AG04450 (cell line): ENCODE results near the gene GFAP. TPM values are rescaled to one million over a fixed set of nuclear protein-coding genes. Genes with fewer than 3 reads are reported as not detected.

Experiments
- CTCF ChIA-PET: fragments of 300-600, 350-600 bp; formaldehyde crosslinking; extraction: SDS; loops from one replicate; lab custom pipeline; 2022; ENCODE audit warnings: antibody characterized with exemption, inconsistent platforms; lab: Charles Lee
- POLR2A ChIA-PET: fragments of 350-600 bp; formaldehyde crosslinking; extraction: SDS; loops from one replicate; lab custom pipeline; 2021; ENCODE audit warnings: antibody characterized with exemption, inconsistent platforms; lab: Yijun Ruan, JAX
- DNase-seq: peaks from one replicate; pipeline ENCODE4 v3.0.0-alpha.2; 2011; ENCODE audit warnings: low read depth, low spot score
- H3K27ac ChIP-seq: one replicate; pipeline ENCODE4 v1.5.1; 2012; ENCODE audit warnings: low read depth, low read length, control low read depth
- H3K27me3 ChIP-seq: one replicate; pipeline ENCODE4 v1.6.0; 2012; ENCODE audit warnings: low read length; ENCODE audit not compliant: control insufficient read depth, insufficient read depth
- H3K4me3 ChIP-seq: 2 replicates; pipeline ENCODE4 v1.5.1; 2011; ENCODE audit warnings: mild to moderate bottlenecking, low read depth, low read length, control low read depth
- H3K9me3 ChIP-seq: 2 replicates; pipeline ENCODE4 v1.5.1; 2012; ENCODE audit warnings: low read length; ENCODE audit not compliant: control insufficient read depth, insufficient read depth
- polyA plus RNA-seq: library from polyadenylated mRNA; depleted of rRNA; stranded (reverse); fragments of >200 nt; gene quantifications from 2 replicates; pipeline ENCODE4 v1.2.3, GENCODE V29; 2011
- TF ChIP-seq, protein P1 (sequence below): IDR thresholded peaks from 2 replicates; pipeline ENCODE4 v1.5.1; 2011; ENCODE audit warnings: low read depth, low read length, control low read depth, inconsistent platforms

The GFAP gene
- polyA plus RNA-seq, 1 experiment: 0.40 TPM

GRCh38 chr17:44956998-44957981, 42.0 kb upstream of the GFAP start:
- TF ChIP-seq, protein P1, sequence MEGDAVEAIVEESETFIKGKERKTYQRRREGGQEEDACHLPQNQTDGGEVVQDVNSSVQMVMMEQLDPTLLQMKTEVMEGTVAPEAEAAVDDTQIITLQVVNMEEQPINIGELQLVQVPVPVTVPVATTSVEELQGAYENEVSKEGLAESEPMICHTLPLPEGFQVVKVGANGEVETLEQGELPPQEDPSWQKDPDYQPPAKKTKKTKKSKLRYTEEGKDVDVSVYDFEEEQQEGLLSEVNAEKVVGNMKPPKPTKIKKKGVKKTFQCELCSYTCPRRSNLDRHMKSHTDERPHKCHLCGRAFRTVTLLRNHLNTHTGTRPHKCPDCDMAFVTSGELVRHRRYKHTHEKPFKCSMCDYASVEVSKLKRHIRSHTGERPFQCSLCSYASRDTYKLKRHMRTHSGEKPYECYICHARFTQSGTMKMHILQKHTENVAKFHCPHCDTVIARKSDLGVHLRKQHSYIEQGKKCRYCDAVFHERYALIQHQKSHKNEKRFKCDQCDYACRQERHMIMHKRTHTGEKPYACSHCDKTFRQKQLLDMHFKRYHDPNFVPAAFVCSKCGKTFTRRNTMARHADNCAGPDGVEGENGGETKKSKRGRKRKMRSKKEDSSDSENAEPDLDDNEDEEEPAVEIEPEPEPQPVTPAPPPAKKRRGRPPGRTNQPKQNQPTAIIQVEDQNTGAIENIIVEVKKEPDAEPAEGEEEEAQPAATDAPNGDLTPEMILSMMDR: no peak
- H3K4me3 ChIP-seq: no peak overlapping the region
- DNase-seq: no peak
- H3K27ac ChIP-seq: no peak overlapping the region
- ChIA-PET CTCF (interaction anchor here (1.5 kb wide), 1 partner anchor 178 kb away, joined by 5 read pairs; the partner anchor contains the start of gene ACBD4), POLR2A (no interaction called here)
- no peaks in the 10 kb centered on the region for H3K9me3 ChIP-seq
- H3K27me3 ChIP-seq: peaks cover 10% of the 10 kb centered on the region

GRCh38 chr17:44955674-44956425, 40.5 kb upstream of the GFAP start:
- POLR2A ChIA-PET: no interaction called here
- Histone ChIP-seq H3K4me3 (no peak overlapping the region), H3K27ac (no peak overlapping the region), H3K9me3 (no peaks in the 10 kb centered on the region), H3K27me3 (peaks cover 9% of the 10 kb centered on the region)
- TF ChIP-seq, protein P1: no peak
- CTCF ChIA-PET: interaction anchor here (1.5 kb wide), 1 partner anchor 180 kb away, joined by 5 read pairs; the partner anchor contains the start of gene ACBD4
- DNase-seq: no peak

DNA sequence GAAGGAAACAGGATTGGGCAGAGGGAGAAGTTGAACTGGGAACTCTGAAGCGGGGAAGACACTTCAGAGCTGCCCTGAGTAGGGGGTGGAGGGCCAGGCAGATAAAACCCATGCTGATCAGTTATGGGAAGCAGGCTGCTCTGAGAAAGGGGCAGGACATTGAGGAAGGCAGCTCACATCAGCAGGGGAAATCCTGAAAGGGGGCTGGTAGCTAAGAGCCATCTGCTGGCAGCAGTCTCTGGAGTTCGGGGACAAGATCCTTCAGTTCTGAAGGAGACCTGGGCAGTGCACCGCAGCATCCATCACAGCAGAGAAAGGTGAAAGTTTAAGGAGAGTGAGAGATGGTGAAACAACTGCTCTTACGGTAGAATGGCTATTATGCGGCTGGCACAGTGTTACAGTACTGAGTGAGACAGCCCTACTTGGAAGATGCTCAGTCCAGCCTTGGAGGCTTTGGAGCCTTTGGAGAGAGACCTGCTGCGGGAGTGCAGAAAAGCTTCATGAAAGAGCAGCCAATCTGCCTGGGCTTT, 37.7 kb upstream of the GFAP start:
- Histone ChIP-seq H3K9me3 (no peaks in the 10 kb centered on the region), H3K27me3 (peaks cover 3% of the 10 kb centered on the region), H3K4me3 (no peak overlapping the region), H3K27ac (no peak overlapping the region)
- ChIA-PET POLR2A (no interaction called here), CTCF (no interaction called here)
- TF ChIP-seq, protein P1: no peak
- DNase-seq: no peak

GRCh38 chr17:44948315-44948795, 33.1 kb upstream of the GFAP start:
- Histone ChIP-seq H3K27ac (peak overlapping the region; percentile 47), H3K4me3 (peak overlapping the region; percentile 92), H3K9me3 (no peaks in the 10 kb centered on the region; the same call in 1 of the 2 replicates), H3K27me3 (no peaks in the 10 kb centered on the region)
- CTCF ChIA-PET: no interaction called here
- DNase-seq: no peak
- POLR2A ChIA-PET: no interaction called here
- TF ChIP-seq, protein P1: no peak
